Heart left ventricle (tissue), 13 donors: Measurements from ENCODE around the gene FRMD1.

Experiments
- POLR2A ChIP-seq, 2 donors: fragments of 450-650 bp; IDR thresholded peaks; one replicate each; pipeline ENCODE4 v1.6.1; 2017; ENCODE audit warnings: antibody characterized with exemption in 2 of 2, mild to moderate bottlenecking in 2 of 2, moderate library complexity in 2 of 2
- TF ChIP-seq, protein P1 (sequence below), 12 donors: fragments of 200-600 bp; sonication (generic) in 4 of 12; IDR thresholded peaks; one replicate each; pipeline versions ENCODE4 v1.5.0 to v1.8.0; 2018 to 2022; ENCODE audit warnings: antibody characterized with exemption in 12 of 12, mild to moderate bottlenecking in 5 of 12
- donor health status: ischemic (EF 13 %, LVEDD 7.1; RV severe dilation, severe dysfunction).
- donor health status: DM: no; HTN: yes; CAD: no.
- donor health status: DM: no; HTN: no; CAD: no.
- donor health status: ischemic (EF 25% LVEDD 6.9; RV normal size, moderate dysfunction).
- donor health status: ischemic (EF 25% LVEDD 5.7; RV mildly dilated, moderate dysfunction).
- donor health status: ischemic (EF 35%, LVEDD 5.7; RV mildly dilated, moderate dysfunction).
- donor health status: nonischemic (EF 11% LVEDD 7.7; RV severe dilation, severe dysfunction).
- donor health status: DM: yes; HTN: yes; CAD: no.
- donor health status: PGD.
- donor health status: ischemic (EF 29% LVEDD 5.4; RV normal size, mild dysfunction).
- donor health status: nonischemic (EF 23%, LVEDD 6.1; RV moderate dilation, normal function).

DNA sequence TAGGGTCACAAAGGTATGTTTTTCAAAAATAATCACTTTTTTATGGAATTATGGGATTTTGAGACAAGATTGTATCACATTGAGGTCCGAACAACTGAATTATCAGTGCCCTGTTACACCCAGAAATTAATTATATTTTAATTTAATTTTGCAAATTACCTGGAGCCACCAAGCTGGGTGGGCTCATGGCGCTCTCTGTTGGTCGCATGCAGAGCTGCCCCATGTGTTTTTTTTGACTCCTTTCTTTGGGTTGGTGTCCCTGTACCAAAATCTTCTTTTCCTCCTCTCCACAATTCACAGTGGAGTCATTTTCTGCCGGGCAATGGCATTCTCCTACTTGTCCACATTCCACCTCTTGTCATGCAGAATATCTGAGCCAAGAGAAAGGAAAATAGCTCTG, 38.9 kb upstream of the FRMD1 start:
- TF ChIP-seq POLR2A (IDR thresholded peaks at IDR 0.05): no peak
- TF ChIP-seq, protein P1, sequence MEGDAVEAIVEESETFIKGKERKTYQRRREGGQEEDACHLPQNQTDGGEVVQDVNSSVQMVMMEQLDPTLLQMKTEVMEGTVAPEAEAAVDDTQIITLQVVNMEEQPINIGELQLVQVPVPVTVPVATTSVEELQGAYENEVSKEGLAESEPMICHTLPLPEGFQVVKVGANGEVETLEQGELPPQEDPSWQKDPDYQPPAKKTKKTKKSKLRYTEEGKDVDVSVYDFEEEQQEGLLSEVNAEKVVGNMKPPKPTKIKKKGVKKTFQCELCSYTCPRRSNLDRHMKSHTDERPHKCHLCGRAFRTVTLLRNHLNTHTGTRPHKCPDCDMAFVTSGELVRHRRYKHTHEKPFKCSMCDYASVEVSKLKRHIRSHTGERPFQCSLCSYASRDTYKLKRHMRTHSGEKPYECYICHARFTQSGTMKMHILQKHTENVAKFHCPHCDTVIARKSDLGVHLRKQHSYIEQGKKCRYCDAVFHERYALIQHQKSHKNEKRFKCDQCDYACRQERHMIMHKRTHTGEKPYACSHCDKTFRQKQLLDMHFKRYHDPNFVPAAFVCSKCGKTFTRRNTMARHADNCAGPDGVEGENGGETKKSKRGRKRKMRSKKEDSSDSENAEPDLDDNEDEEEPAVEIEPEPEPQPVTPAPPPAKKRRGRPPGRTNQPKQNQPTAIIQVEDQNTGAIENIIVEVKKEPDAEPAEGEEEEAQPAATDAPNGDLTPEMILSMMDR (IDR thresholded peaks at IDR 0.05): peak; percentile 38 to 68 (median 59)
